HG03469 (cell line): ENCODE results near the gene ADCYAP1R1.

Experiments
- ATAC-seq: cut with Tn5 transposase; IDR thresholded peaks from one replicate; pipeline ENCODE4 v1.9.1; 2021; ENCODE audit warnings: mild to moderate bottlenecking, moderate library complexity, moderate number of reproducible peaks; ENCODE audit not compliant: unreplicated experiment

Gene ADCYAP1R1

GRCh38 chr7:31066516-31067130, 14.5 kb downstream of the ADCYAP1R1 start:
- ATAC-seq: no peak

- ATAC-seq: no peak
These were observed 15.4 kb downstream of the ADCYAP1R1 start for GRCh38 chr7:31067491-31067890.

- ATAC-seq: no peak
These were observed 16.0 kb downstream of the ADCYAP1R1 start for GRCh38 chr7:31068006-31068675.

GRCh38 chr7:31069860-31070555, 17.9 kb downstream of the ADCYAP1R1 start:
- no peak for ATAC-seq

- ATAC-seq: no peak
These were observed 19.0 kb downstream of the ADCYAP1R1 start for GRCh38 chr7:31070991-31071644.

GRCh38 chr7:31071645-31072029, 19.5 kb downstream of the ADCYAP1R1 start:
- ATAC-seq: no peak

- ATAC-seq: no peak
These were observed 21.4 kb downstream of the ADCYAP1R1 start for GRCh38 chr7:31073326-31074119.

- ATAC-seq: no peak
These were observed 21.9 kb downstream of the ADCYAP1R1 start for GRCh38 chr7:31074120-31074383.

GRCh38 chr7:31074403-31075085, 22.4 kb downstream of the ADCYAP1R1 start:
- no peak for ATAC-seq

GRCh38 chr7:31075086-31075405, 22.9 kb downstream of the ADCYAP1R1 start:
- ATAC-seq: no peak

GRCh38 chr7:31076051-31076450, 23.9 kb downstream of the ADCYAP1R1 start:
- no peak for ATAC-seq

GRCh38 chr7:31076641-31077310, 24.7 kb downstream of the ADCYAP1R1 start:
- no peak for ATAC-seq

- no peak for ATAC-seq
These were observed 25.6 kb downstream of the ADCYAP1R1 start for GRCh38 chr7:31077484-31078362.

GRCh38 chr7:31078363-31078990, 26.4 kb downstream of the ADCYAP1R1 start:
- ATAC-seq: no peak

GRCh38 chr7:31079126-31079823, 27.2 kb downstream of the ADCYAP1R1 start:
- no peak for ATAC-seq

- no peak for ATAC-seq
These were observed 27.9 kb downstream of the ADCYAP1R1 start for GRCh38 chr7:31079824-31080511.

- ATAC-seq: no peak
These were observed 28.7 kb downstream of the ADCYAP1R1 start for GRCh38 chr7:31080763-31081162.
